ENCODE data around the gene RSPH9. TPM values are rescaled to one million over a fixed set of nuclear protein-coding genes. Genes with fewer than 3 reads are reported as not detected.

RSPH9 gene
- total RNA-seq, 1 donor, result 0.42 TPM

- H3K4me1 ChIP-seq (ENCODE audit: insufficient read depth, low read length), result no peaks in the 10 kb centered on the region
- no peaks in the 10 kb centered on the region for H3K27me3 ChIP-seq (ENCODE audit: insufficient read depth, low read length)
- H3K9me3 ChIP-seq (ENCODE audit: low read depth, low read length), result no peaks in the 10 kb centered on the region
- no peak overlapping the region for H3K4me3 ChIP-seq (ENCODE audit: low read length)
Observed at GRCh38 chr6:43669922-43670622, 25.2 kb downstream of the RSPH9 start.

GRCh38 chr6:43670623-43670986 is 25.8 kb downstream of the RSPH9 start:
- H3K9me3 ChIP-seq (ENCODE audit: low read depth, low read length), result no peaks in the 10 kb centered on the region
- H3K4me3 ChIP-seq (ENCODE audit: low read length), result no peak overlapping the region

GRCh38 chr6:43671011-43671800 is 26.4 kb downstream of the RSPH9 start:
- no peaks in the 10 kb centered on the region for H3K27me3 ChIP-seq (ENCODE audit: insufficient read depth, low read length)
- H3K4me3 ChIP-seq (ENCODE audit: low read length), result no peak overlapping the region
- H3K4me1 ChIP-seq (ENCODE audit: insufficient read depth, low read length), result no peaks in the 10 kb centered on the region
- no peaks in the 10 kb centered on the region for H3K9me3 ChIP-seq (ENCODE audit: low read depth, low read length)

More at GRCh38 chr6:43670623-43670986, 25.8 kb downstream of the RSPH9 start:
- Histone ChIP-seq H3K27me3 (ENCODE audit: insufficient read depth, low read length) (no peaks in the 10 kb centered on the region), H3K4me1 (ENCODE audit: insufficient read depth, low read length) (no peaks in the 10 kb centered on the region)

GRCh38 chr6:43671801-43672690 is 27.2 kb downstream of the RSPH9 start:
- Histone ChIP-seq H3K9me3 (ENCODE audit: low read depth, low read length) (no peaks in the 10 kb centered on the region), H3K4me1 (ENCODE audit: insufficient read depth, low read length) (no peaks in the 10 kb centered on the region), H3K27me3 (ENCODE audit: insufficient read depth, low read length) (no peaks in the 10 kb centered on the region), H3K4me3 (ENCODE audit: low read length) (no peak overlapping the region)

GRCh38 chr6:43673444-43674084 is 28.7 kb downstream of the RSPH9 start:
- no peak overlapping the region for H3K4me3 ChIP-seq (ENCODE audit: low read length)
- no peaks in the 10 kb centered on the region for H3K27me3 ChIP-seq (ENCODE audit: insufficient read depth, low read length)
- H3K4me1 ChIP-seq (ENCODE audit: insufficient read depth, low read length), result no peaks in the 10 kb centered on the region
- H3K9me3 ChIP-seq (ENCODE audit: low read depth, low read length), result no peaks in the 10 kb centered on the region

GRCh38 chr6:43674291-43674690 is 29.5 kb downstream of the RSPH9 start:
- no peak overlapping the region for H3K4me3 ChIP-seq (ENCODE audit: low read length)
- H3K9me3 ChIP-seq (ENCODE audit: low read depth, low read length), result no peaks in the 10 kb centered on the region
- H3K4me1 ChIP-seq (ENCODE audit: insufficient read depth, low read length), result no peaks in the 10 kb centered on the region
- H3K27me3 ChIP-seq (ENCODE audit: insufficient read depth, low read length), result no peaks in the 10 kb centered on the region

GRCh38 chr6:43674921-43675320 is 30.1 kb downstream of the RSPH9 start:
- no peaks in the 10 kb centered on the region for H3K9me3 ChIP-seq (ENCODE audit: low read depth, low read length)
- no peak overlapping the region for H3K4me3 ChIP-seq (ENCODE audit: low read length)
- no peaks in the 10 kb centered on the region for H3K4me1 ChIP-seq (ENCODE audit: insufficient read depth, low read length)
- no peaks in the 10 kb centered on the region for H3K27me3 ChIP-seq (ENCODE audit: insufficient read depth, low read length)

- no peaks in the 10 kb centered on the region for H3K27me3 ChIP-seq (ENCODE audit: insufficient read depth, low read length)
- no peaks in the 10 kb centered on the region for H3K9me3 ChIP-seq (ENCODE audit: low read depth, low read length)
- H3K4me3 ChIP-seq (ENCODE audit: low read length), result no peak overlapping the region
Observed at GRCh38 chr6:43676962-43677606, 32.2 kb downstream of the RSPH9 start.

GRCh38 chr6:43677759-43678158 is 32.9 kb downstream of the RSPH9 start:
- H3K4me1 ChIP-seq (ENCODE audit: insufficient read depth, low read length), result no peaks in the 10 kb centered on the region
- no peaks in the 10 kb centered on the region for H3K27me3 ChIP-seq (ENCODE audit: insufficient read depth, low read length)
- no peak overlapping the region for H3K4me3 ChIP-seq (ENCODE audit: low read length)
- no peaks in the 10 kb centered on the region for H3K9me3 ChIP-seq (ENCODE audit: low read depth, low read length)

More at GRCh38 chr6:43676962-43677606, 32.2 kb downstream of the RSPH9 start:
- no peaks in the 10 kb centered on the region for H3K4me1 ChIP-seq (ENCODE audit: insufficient read depth, low read length)

- Histone ChIP-seq H3K9me3 (ENCODE audit: low read depth, low read length) (no peaks in the 10 kb centered on the region), H3K4me1 (ENCODE audit: insufficient read depth, low read length) (no peaks in the 10 kb centered on the region), H3K27me3 (ENCODE audit: insufficient read depth, low read length) (no peaks in the 10 kb centered on the region), H3K4me3 (ENCODE audit: low read length) (no peak overlapping the region)
Observed at GRCh38 chr6:43678341-43678740, 33.5 kb downstream of the RSPH9 start.

GRCh38 chr6:43679057-43679456 is 34.2 kb downstream of the RSPH9 start:
- H3K9me3 ChIP-seq (ENCODE audit: low read depth, low read length), result no peaks in the 10 kb centered on the region
- H3K4me3 ChIP-seq (ENCODE audit: low read length), result no peak overlapping the region
- peaks cover 6% of the 10 kb centered on the region for H3K4me1 ChIP-seq (ENCODE audit: insufficient read depth, low read length)
- no peaks in the 10 kb centered on the region for H3K27me3 ChIP-seq (ENCODE audit: insufficient read depth, low read length)

- Histone ChIP-seq H3K27me3 (ENCODE audit: insufficient read depth, low read length) (no peaks in the 10 kb centered on the region), H3K4me3 (ENCODE audit: low read length) (no peak overlapping the region), H3K9me3 (ENCODE audit: low read depth, low read length) (no peaks in the 10 kb centered on the region), H3K4me1 (ENCODE audit: insufficient read depth, low read length) (peaks cover 15% of the 10 kb centered on the region)
Observed at GRCh38 chr6:43680308-43681200, 35.7 kb downstream of the RSPH9 start.

GRCh38 chr6:43681303-43681702 is 36.5 kb downstream of the RSPH9 start:
- no peaks in the 10 kb centered on the region for H3K9me3 ChIP-seq (ENCODE audit: low read depth, low read length)
- no peak overlapping the region for H3K4me3 ChIP-seq (ENCODE audit: low read length)
- peaks cover 18% of the 10 kb centered on the region for H3K4me1 ChIP-seq (ENCODE audit: insufficient read depth, low read length)
- no peaks in the 10 kb centered on the region for H3K27me3 ChIP-seq (ENCODE audit: insufficient read depth, low read length)

Measured in mononuclear cell (primary cell).